OCI-LY1 (cell line): ENCODE measurements around the gene LIN9.

Experiments
- CTCF ChIP-seq: fragments of 200-600 bp; sonication (generic), shearing (Covaris generic); IDR thresholded peaks from 2 replicates; pipeline ENCODE4 v1.5.1; 2017; ENCODE audit warnings: mild to moderate bottlenecking, antibody characterized with exemption, low read length, moderate library complexity, mixed read lengths
- EZH2 ChIP-seq: fragments of 200-600 bp; sonication (generic), shearing (Covaris generic); IDR thresholded peaks from 2 replicates; pipeline ENCODE4 v1.8.0; 2017; ENCODE audit warnings: borderline replicate concordance, mixed run types, mild to moderate bottlenecking, antibody characterized with exemption, low read length, moderate library complexity, mixed read lengths

GRCh38 chr1:226181996-226182714, 126.8 kb downstream of the LIN9 start:
- TF ChIP-seq EZH2 (no peak), CTCF (peak; percentile 57)
